ENCODE data around the gene EPN3.

The EPN3 gene

GRCh38 chr17:50511058-50511457 lies 21.5 kb upstream of the EPN3 start:
- DNase-seq, result no peak

GRCh38 chr17:50513495-50513894 lies 19.0 kb upstream of the EPN3 start:
- no peak for DNase-seq

- no peak for DNase-seq
These were observed 18.1 kb upstream of the EPN3 start for GRCh38 chr17:50514388-50514787.

GRCh38 chr17:50514936-50515702 lies 17.4 kb upstream of the EPN3 start:
- no peak for DNase-seq

GRCh38 chr17:50517011-50517410 lies 15.5 kb upstream of the EPN3 start:
- DNase-seq, result no peak

GRCh38 chr17:50517504-50518383 lies 14.8 kb upstream of the EPN3 start:
- DNase-seq, result no peak

GRCh38 chr17:50518384-50519023 lies 14.0 kb upstream of the EPN3 start:
- no peak for DNase-seq

- DNase-seq, result no peak
These were observed 13.2 kb upstream of the EPN3 start for GRCh38 chr17:50519141-50519834.

- DNase-seq, result no peak
These were observed 12.1 kb upstream of the EPN3 start for GRCh38 chr17:50520483-50520882.

- no peak for DNase-seq
These were observed 11.0 kb upstream of the EPN3 start for GRCh38 chr17:50521514-50521913.

- DNase-seq, result no peak
These were observed 9.8 kb upstream of the EPN3 start for GRCh38 chr17:50522766-50523165.

GRCh38 chr17:50523208-50523607 lies 9.3 kb upstream of the EPN3 start:
- DNase-seq, result no peak

GRCh38 chr17:50524838-50525237 lies 7.7 kb upstream of the EPN3 start:
- DNase-seq, result no peak

GRCh38 chr17:50527155-50527762 lies 5.3 kb upstream of the EPN3 start:
- DNase-seq, result no peak

- DNase-seq, result no peak
These were observed 4.5 kb upstream of the EPN3 start for GRCh38 chr17:50527949-50528474.

- no peak for DNase-seq
These were observed 2.7 kb upstream of the EPN3 start for GRCh38 chr17:50529849-50530248.

- no peak for DNase-seq
These were observed 1.0 kb upstream of the EPN3 start for GRCh38 chr17:50531428-50532025.

GRCh38 chr17:50533185-50533584 lies 650 bp downstream of the EPN3 start:
- no peak for DNase-seq

GRCh38 chr17:50533720-50534148 lies 1.2 kb downstream of the EPN3 start:
- peak; percentile 44 to 47 for DNase-seq

GRCh38 chr17:50534222-50534978 lies 1.9 kb downstream of the EPN3 start:
- no peak for DNase-seq

GRCh38 chr17:50534979-50535326 lies 2.4 kb downstream of the EPN3 start:
- DNase-seq, result no peak

Measured in NCI-H2081 (cell line).